ENCODE results near the gene CLEC19A.

CLEC19A gene

DNA sequence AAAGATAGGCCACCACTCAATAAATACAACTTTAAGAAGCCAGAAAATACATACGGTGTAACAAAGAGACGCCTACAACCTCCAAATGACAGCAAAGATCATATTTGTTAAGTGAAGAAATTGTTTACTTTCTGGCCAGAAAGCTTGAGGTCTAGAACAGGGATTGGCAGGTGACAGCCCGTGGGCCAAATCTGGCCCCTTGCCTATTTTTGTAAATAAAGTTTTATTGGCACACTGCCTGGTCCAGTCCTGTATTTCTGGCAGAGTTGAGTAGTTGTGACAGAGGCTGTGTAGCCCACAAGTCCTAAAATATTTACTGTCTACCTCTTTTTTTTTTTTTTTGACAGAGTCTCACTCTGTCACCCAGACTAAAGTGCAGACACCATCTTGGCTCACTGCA is 3.4 kb upstream of the CLEC19A start:
- no peak for DNase-seq (ENCODE audit: low read depth, low spot score)
- H3K4me3 ChIP-seq (ENCODE audit: low read length) = no peak overlapping the region

DNA sequence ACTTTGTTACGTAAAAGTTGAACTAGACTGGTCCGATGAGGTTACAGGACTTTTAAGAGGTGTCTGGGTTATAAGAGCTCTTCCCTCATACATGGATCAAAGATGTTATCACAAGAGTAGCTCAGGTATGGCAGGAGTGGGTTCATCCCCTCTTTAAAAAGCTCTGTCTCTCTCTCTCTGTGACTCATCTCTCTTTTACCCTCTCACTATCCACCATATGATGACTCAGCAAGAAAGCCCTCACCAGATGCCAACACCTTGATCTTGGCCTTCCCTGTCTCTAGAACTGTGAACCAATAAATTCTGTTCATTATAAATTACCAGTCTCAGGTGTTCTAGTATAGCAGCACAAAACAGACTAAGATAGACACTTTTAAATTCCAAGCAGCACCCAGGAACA is 1.9 kb upstream of the CLEC19A start:
- no peak overlapping the region for H3K4me3 ChIP-seq (ENCODE audit: low read length)
- no peak for DNase-seq (ENCODE audit: low read depth, low spot score)

DNA sequence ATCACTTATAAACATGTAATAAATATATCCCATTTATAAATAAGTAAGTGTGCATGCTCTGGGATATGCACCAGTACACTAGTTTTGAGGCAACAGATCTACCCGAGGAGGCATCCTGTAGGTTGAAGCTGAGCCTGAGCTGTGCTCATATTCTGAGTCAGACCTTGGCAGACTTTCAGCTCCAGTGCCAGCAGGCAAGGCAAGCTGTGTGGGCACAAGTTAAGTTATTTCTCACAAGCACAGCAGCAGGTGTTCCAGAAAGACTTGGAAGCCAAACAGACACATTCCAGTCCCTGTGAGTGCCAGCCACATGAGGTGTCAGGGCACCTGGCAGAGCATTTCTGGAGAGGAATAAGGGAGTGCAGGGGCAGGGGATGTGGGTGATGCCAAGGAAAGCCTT is 1.3 kb upstream of the CLEC19A start:
- DNase-seq (ENCODE audit: low read depth, low spot score) = no peak
- H3K4me3 ChIP-seq (ENCODE audit: low read length) = no peak overlapping the region

DNA sequence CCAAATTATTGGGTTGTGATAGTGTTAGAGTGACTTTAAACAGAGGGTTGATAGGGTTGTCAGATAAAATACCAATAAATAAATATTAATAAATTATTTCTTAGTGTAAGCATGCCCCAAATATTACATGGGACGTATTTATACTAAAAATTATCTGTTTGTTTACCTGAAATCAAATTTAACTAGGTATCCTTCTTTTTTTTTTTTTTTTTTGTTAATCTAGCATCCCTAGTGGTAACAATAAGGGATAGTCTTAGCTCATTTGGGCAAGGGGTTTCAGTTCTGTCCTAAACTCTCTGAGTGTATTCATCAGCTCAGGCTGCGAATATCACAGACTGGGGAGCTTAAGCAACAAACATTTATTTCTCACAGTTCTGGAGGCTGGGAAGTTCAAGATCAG is 1.3 kb downstream of the CLEC19A start:
- H3K4me3 ChIP-seq (ENCODE audit: low read length) = no peak overlapping the region
- no peak for DNase-seq (ENCODE audit: low read depth, low spot score)

DNA sequence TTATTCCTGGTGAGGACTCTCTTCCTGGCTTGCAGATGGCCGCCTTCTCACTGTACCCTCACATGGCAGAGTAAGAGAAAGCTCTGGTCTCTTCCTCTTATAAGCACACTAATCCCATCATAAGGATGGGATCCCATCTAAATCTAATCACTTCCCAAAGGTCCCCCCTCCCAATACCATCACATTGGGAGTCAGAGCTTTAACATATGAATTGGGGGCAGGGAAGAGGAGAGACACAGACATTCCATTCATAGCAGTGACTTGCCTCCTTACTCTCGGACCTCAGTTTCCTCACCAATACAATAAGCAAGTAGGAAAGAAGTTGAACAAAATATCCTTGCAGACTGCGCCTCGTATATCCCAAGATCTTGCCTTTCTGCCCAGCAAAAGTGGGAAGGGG is 1.7 kb downstream of the CLEC19A start:
- DNase-seq (ENCODE audit: low read depth, low spot score) = no peak

GRCh38 chr16:19288872-19289799 is 3.6 kb downstream of the CLEC19A start:
- no peak for DNase-seq (ENCODE audit: low read depth, low spot score)
- no peak overlapping the region for H3K4me3 ChIP-seq (ENCODE audit: low read length)

More for the DNA sequence above, 1.7 kb downstream of the CLEC19A start:
- no peak overlapping the region for H3K4me3 ChIP-seq (ENCODE audit: low read length)

DNA sequence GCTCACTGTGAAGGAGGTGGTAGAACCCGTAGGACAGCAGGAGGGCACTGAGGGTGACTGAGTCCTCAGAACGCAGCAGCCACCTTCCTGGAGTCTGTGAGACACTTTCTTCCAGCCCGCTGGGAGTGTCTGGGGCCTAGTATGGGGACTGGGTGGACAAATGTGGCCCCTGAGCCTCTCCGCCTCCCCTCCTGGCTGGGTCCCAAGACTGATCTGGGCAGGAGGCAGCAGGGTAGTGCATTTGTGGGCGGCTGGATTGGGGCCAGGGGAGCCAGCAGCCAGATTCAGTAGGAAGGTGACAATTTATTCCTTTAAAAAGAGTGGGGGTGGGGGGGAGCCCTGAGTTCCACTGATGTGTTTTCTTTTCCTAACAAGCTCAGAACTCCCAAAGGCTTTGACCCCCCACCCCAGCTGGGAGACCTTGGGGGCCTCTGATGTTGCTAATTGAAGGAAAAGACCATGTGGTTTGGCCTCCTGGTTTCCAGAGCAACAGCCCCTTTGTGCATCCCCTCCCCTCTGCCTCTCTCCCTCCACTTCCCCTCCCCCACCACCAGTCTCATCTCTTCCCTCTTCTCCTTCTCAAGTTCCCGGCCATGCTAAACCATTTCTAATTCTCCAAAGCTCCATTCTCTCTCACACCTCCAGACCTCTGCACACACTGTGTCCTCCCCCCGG is 4.4 kb downstream of the CLEC19A start:
- no peak for DNase-seq (ENCODE audit: low read depth, low spot score)

GRCh38 chr16:19290860-19291259 is 5.3 kb downstream of the CLEC19A start:
- DNase-seq (ENCODE audit: low read depth, low spot score) = no peak
- H3K4me3 ChIP-seq (ENCODE audit: low read length) = no peak overlapping the region

More for the DNA sequence above, 4.4 kb downstream of the CLEC19A start:
- no peak overlapping the region for H3K4me3 ChIP-seq (ENCODE audit: low read length)

- no peak for DNase-seq (ENCODE audit: low read depth, low spot score)
- H3K4me3 ChIP-seq (ENCODE audit: low read length) = no peak overlapping the region
These were observed 5.9 kb downstream of the CLEC19A start for GRCh38 chr16:19291475-19291874.

- H3K4me3 ChIP-seq (ENCODE audit: low read length) = no peak overlapping the region
- DNase-seq (ENCODE audit: low read depth, low spot score) = no peak
These were observed 6.7 kb downstream of the CLEC19A start for GRCh38 chr16:19292186-19292585.

GRCh38 chr16:19294156-19294649 is 8.7 kb downstream of the CLEC19A start:
- H3K4me3 ChIP-seq (ENCODE audit: low read length) = no peak overlapping the region
- DNase-seq (ENCODE audit: low read depth, low spot score) = no peak

GRCh38 chr16:19295393-19295792 is 9.9 kb downstream of the CLEC19A start:
- no peak for DNase-seq (ENCODE audit: low read depth, low spot score)
- H3K4me3 ChIP-seq (ENCODE audit: low read length) = no peak overlapping the region

DNA sequence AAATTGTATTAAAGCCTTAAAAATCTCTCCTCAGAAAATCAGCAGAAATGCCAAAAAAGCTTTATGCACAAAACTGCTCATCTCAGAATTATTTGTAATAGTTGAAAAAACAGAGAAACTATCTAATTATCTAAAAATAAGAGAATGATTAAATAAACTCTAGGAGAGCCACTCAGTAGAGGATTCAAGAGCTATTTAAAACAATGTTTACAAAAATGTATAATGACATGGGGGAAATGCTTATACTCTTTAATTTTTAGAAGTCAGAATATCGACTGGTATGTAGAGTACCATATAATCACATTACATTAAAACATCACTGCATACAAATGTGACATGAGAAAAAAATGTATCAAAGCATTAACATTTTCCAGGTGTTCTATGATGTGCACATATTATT is 11.9 kb downstream of the CLEC19A start:
- no peak overlapping the region for H3K4me3 ChIP-seq (ENCODE audit: low read length)
- DNase-seq (ENCODE audit: low read depth, low spot score) = no peak

DNA sequence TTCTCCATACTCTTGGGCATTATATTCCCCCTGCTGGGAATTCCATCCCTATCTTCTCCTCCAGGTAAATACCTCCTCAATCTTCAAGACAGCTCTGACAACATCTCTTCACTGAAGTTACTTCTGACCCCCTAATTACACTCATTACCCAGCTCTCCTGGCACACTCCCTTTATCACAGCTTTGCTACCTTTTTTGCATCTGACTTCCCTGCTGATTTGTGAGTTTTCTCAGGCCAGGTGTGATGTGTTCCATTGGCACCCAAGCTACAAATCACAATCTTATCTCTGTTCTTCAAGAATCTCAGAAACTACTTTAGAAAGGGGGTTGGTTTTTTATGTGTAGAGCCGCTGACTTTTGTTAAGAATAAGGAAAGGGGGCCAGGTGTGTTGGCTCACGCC is 14.0 kb downstream of the CLEC19A start:
- H3K4me3 ChIP-seq (ENCODE audit: low read length) = no peak overlapping the region
- no peak for DNase-seq (ENCODE audit: low read depth, low spot score)

- DNase-seq (ENCODE audit: low read depth, low spot score) = no peak
- H3K4me3 ChIP-seq (ENCODE audit: low read length) = no peak overlapping the region
These were observed 16.4 kb downstream of the CLEC19A start for GRCh38 chr16:19301931-19302330.

GRCh38 chr16:19304750-19305149 is 19.2 kb downstream of the CLEC19A start:
- H3K4me3 ChIP-seq (ENCODE audit: low read length) = no peak overlapping the region
- DNase-seq (ENCODE audit: low read depth, low spot score) = no peak

- no peak overlapping the region for H3K4me3 ChIP-seq (ENCODE audit: low read length)
- no peak for DNase-seq (ENCODE audit: low read depth, low spot score)
These were observed 19.9 kb downstream of the CLEC19A start for GRCh38 chr16:19305443-19305842.

GRCh38 chr16:19307587-19308241 is 22.2 kb downstream of the CLEC19A start:
- H3K4me3 ChIP-seq (ENCODE audit: low read length) = no peak overlapping the region
- peak; percentile 10 for DNase-seq (ENCODE audit: low read depth, low spot score)

GRCh38 chr16:19308392-19308791 is 22.9 kb downstream of the CLEC19A start:
- DNase-seq (ENCODE audit: low read depth, low spot score) = no peak
- H3K4me3 ChIP-seq (ENCODE audit: low read length) = no peak overlapping the region

DNA sequence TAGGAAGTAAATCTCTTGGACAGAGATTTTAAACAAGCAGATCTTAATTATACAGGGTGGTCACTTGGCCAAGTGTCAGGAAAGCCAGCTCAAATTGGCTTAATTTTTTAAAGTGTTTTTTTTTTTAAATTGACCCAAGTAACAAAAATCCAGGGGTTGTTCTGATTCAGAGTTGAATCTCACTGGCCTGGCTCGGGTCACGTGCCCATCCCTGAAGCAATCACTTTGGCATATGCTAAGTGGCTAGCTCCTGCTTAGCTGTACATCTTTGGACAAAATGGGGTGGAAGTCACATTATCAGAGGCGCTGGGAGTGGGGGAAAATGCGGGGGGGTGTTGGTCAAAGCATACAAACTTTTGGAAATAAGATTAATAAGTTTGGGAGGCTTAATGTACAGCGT is 23.6 kb downstream of the CLEC19A start:
- no peak for DNase-seq (ENCODE audit: low read depth, low spot score)

More for the DNA sequence above, 23.6 kb downstream of the CLEC19A start:
- no peak overlapping the region for H3K4me3 ChIP-seq (ENCODE audit: low read length)
